Measurements from ENCODE around the gene MYOD1. TPM values are rescaled to one million over a fixed set of nuclear protein-coding genes. Genes with fewer than 3 reads are reported as not detected.

Gene MYOD1
- total and polyA plus RNA-seq, 8 donors, result not detected

DNA sequence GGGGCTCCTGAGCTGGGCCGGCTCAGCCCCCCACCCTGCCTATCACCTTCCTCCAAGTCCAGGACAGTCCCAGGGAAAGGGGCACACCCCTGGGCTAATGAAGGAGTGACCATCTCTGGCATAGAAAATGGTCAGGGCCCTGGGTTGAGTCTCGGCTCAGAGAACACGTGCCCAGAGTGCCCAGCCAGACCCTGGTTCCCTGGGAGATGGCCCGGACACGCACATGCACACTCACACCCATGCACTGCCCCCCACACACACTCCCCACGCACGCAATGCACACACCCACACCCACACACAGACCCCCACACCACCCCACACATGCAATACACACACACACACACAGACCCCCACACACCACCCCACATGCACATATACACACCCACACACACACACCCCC, 43.9 kb downstream of the MYOD1 start:
- Histone ChIP-seq H3K4me1 (no peaks in the 10 kb centered on the region), H3K36me3 (no peaks in the 10 kb centered on the region), H3K27ac (no peak overlapping the region), H3K27me3 (no peaks in the 10 kb centered on the region), H3K4me3 (no peak overlapping the region), H3K9me3 (no peaks in the 10 kb centered on the region)
- WGBS, 2 donors, result 69 to 88% methylated on average over 7 of the region's 7 CpGs
- no peak for ATAC-seq
- FAIRE-seq, result no peak
- TF ChIP-seq, protein P1, sequence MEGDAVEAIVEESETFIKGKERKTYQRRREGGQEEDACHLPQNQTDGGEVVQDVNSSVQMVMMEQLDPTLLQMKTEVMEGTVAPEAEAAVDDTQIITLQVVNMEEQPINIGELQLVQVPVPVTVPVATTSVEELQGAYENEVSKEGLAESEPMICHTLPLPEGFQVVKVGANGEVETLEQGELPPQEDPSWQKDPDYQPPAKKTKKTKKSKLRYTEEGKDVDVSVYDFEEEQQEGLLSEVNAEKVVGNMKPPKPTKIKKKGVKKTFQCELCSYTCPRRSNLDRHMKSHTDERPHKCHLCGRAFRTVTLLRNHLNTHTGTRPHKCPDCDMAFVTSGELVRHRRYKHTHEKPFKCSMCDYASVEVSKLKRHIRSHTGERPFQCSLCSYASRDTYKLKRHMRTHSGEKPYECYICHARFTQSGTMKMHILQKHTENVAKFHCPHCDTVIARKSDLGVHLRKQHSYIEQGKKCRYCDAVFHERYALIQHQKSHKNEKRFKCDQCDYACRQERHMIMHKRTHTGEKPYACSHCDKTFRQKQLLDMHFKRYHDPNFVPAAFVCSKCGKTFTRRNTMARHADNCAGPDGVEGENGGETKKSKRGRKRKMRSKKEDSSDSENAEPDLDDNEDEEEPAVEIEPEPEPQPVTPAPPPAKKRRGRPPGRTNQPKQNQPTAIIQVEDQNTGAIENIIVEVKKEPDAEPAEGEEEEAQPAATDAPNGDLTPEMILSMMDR (IDR thresholded peaks at IDR 0.05), result no peak
- DNase-seq, result peak in 1 of 6 donors; percentile 31
- intact Hi-C loops (cut with DNase I), result loop anchor here in 2 of 3 donors (10.0 kb wide), 1 partner anchor 212 kb away; no protein-coding TSS in a partner anchor

DNA sequence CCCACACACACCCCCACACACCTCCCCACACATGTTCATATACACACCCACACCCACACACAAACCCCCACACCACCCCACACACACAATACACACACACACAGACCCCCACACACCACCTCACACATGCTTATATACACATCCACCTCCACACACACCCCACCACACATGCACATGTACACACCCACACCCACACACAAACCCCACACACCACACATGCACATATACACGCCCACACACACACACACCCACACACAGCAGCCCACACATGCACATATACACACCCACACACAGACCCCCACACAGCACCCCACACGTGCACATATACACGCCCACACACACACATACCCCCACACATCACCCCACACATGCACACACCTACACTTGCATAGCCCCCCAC, 44.3 kb downstream of the MYOD1 start:
- no peak overlapping the region for H3K4me3 ChIP-seq
- H3K36me3 ChIP-seq, result no peaks in the 10 kb centered on the region
- no peaks in the 10 kb centered on the region for H3K9me3 ChIP-seq
- ATAC-seq (no peak), FAIRE-seq (no peak), DNase-seq (no peak)
- WGBS, 2 donors, result 43 to 51% methylated on average over 3 of the region's 3 CpGs
- TF ChIP-seq, protein P1 (IDR thresholded peaks at IDR 0.05), result no peak
- intact Hi-C loops (cut with DNase I), result loop anchor here in 2 of 3 donors (10.0 kb wide), 1 partner anchor 211 kb away; no protein-coding TSS in a partner anchor
- H3K27me3 ChIP-seq, result no peaks in the 10 kb centered on the region
- H3K27ac ChIP-seq, result no peak overlapping the region
- H3K4me1 ChIP-seq, result no peaks in the 10 kb centered on the region

DNA sequence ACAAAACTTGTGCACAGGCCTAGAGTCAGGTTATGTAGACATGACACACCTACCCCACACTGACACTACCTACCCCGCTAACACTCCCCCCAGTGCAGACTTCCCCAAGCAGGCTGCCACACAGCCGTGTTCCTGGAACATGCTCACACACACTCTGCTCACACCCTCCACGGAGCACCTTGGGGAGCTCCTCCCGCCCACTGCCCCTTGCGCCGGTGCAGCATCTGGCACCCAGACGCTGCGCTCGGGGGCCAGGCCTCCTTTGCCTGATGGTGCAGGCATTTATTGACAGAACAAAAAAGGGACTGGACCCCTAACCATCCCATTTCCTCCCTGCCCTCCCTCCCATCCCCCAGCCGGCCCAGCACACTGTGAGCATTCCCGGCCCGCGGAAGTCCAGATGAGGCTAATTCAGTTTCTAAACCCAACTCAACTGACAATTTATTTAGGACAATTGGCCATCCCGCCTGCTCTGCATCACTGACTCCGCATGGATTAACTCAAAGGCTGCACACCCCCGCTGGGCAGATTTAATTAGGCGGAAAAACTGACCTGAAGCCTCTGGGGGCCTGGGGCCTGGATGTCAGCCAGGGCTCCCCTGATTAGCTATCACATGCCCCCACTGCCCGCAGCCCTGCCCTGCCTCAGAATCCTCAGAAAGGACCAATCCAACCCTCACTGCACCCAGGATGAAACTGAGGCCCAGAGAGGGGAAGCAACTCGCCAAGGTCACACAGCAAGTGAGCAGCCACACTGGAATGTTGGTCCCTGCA, 45.3 kb downstream of the MYOD1 start:
- FAIRE-seq (no peak), ATAC-seq (no peak), DNase-seq (peak in 1 of 6 donors; percentile 45)
- Histone ChIP-seq H3K27ac (no peak overlapping the region), H3K36me3 (no peaks in the 10 kb centered on the region), H3K27me3 (no peaks in the 10 kb centered on the region), H3K9me3 (no peaks in the 10 kb centered on the region), H3K4me1 (no peaks in the 10 kb centered on the region), H3K4me3 (no peak overlapping the region)
- WGBS, 2 donors, result 76 to 82% methylated on average over 19 of the region's 19 CpGs
- intact Hi-C loops (cut with DNase I), result loop anchor here in 2 of 3 donors (10.0 kb wide), 1 partner anchor 210 kb away; no protein-coding TSS in a partner anchor
- TF ChIP-seq, protein P1 (IDR thresholded peaks at IDR 0.05), result no peak

DNA sequence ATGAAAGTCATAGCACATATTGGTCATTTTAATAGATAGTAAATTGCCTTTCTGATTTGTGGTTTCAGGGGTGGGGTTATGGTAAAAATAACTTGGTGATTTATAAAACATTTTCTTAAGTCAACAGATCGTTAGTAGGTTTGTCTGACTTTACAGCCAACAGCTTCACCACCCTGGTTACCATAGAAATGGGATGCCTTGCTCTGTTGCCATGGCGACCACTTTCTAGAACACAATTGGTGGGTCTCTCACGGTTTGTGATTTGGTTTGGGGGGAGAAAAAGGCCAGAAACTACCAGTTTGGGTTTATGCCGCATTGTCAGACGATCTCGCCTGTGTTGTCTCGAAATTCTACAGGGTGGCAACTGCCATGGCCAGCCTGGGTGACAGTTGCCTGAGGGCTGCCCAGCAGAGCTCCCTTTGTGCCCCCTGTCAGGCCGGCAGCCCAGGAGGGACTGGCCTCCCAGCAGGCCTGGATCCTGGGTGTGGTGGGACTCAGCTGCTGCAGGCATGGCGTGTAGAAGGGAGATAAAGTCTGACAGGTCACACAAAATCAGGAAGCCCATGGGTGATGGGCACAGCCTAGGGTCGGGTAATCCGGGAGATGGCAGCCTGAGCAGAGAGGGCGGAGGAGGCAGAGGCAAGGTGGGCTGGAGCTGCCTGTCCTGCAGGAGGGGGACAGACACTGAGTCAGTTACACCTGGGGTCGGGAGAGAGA, 46.1 kb downstream of the MYOD1 start:
- Histone ChIP-seq H3K27ac (no peak overlapping the region), H3K27me3 (no peaks in the 10 kb centered on the region), H3K4me3 (no peak overlapping the region), H3K4me1 (no peaks in the 10 kb centered on the region), H3K36me3 (no peaks in the 10 kb centered on the region), H3K9me3 (no peaks in the 10 kb centered on the region)
- ATAC-seq, result no peak
- 67 to 75% methylated on average over 13 of the region's 13 CpGs for WGBS, 2 donors
- TF ChIP-seq, protein P1 (IDR thresholded peaks at IDR 0.05), result no peak
- no peak for FAIRE-seq
- DNase-seq, result peak in 1 of 6 donors; percentile 51
- intact Hi-C loops (cut with DNase I), result loop anchor here in 2 of 3 donors (10.0 kb wide), 1 partner anchor 209 kb away; no protein-coding TSS in a partner anchor
